GM12891 (cell line): ENCODE measurements around the gene SPACA4.

ENCODE experiments used
- PAX5 ChIP-seq: IDR thresholded peaks from 2 replicates; pipeline ENCODE4 v1.6.1; 2011; ENCODE audit warnings: low read length, moderate library complexity, mild to moderate bottlenecking; ENCODE audit not compliant: insufficient read depth, severe bottlenecking
- POLR2A ChIP-seq: IDR thresholded peaks from 2 replicates; pipeline ENCODE4 v1.6.1; 2011; ENCODE audit warnings: low read depth, low read length, control low read depth
- POLR2AphosphoS5 ChIP-seq: IDR thresholded peaks from 2 replicates; pipeline ENCODE4 v1.6.1; 2011; ENCODE audit warnings: low read depth, low read length, control low read depth
- POU2F2 ChIP-seq: IDR thresholded peaks from 2 replicates; pipeline ENCODE4 v1.6.1; 2011; ENCODE audit warnings: low read depth, mild to moderate bottlenecking, control low read depth, low read length, moderate library complexity
- SPI1 ChIP-seq: IDR thresholded peaks from 2 replicates; pipeline ENCODE4 v1.6.1; 2011; ENCODE audit warnings: low read depth, low read length, control low read depth
- TAF1 ChIP-seq: IDR thresholded peaks from 2 replicates; pipeline ENCODE4 v1.6.1; 2011; ENCODE audit warnings: low read depth, low read length, control low read depth

DNA sequence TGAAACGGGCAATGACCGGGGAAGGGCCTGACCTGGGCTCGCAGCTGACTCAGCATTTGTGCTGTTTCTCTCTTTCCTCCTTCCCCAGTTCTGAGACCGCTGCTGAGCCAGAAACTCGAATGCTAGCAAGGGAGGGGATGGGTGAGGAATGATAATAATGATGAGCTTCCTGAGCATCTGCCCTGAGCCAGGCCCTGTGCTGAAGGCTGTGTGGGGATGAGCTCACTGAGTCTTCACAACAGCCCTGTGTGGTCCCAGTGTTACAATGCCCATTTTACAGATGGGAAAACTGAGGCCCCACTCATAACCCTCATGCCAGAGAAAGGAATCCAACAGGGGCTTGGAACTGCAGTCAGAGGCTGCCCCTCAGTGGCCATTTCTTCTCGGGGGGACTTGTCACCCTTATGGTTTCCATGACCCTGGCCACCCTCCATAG is 46.4 kb upstream of the SPACA4 start:
- TF ChIP-seq POLR2AphosphoS5: no peak
- TF ChIP-seq TAF1: no peak
- no peak for TF ChIP-seq PAX5
- TF ChIP-seq POLR2A: no peak
- no peak for TF ChIP-seq SPI1
- no peak for TF ChIP-seq POU2F2
